HG02840 (cell line): ENCODE data around the gene PPP1R13L.
"Not testable (repeated sequence)": the region's sequence is repeated elsewhere in the genome, so short reads cannot be mapped to it uniquely, and the experiment has no call there.

Experiments used
- ATAC-seq: cut with Tn5 transposase; IDR thresholded peaks from one replicate; pipeline ENCODE4 v1.9.1; 2021; ENCODE audit warnings: mild to moderate bottlenecking, moderate library complexity, moderate number of reproducible peaks; ENCODE audit not compliant: unreplicated experiment, low FRiP score

PPP1R13L gene

DNA sequence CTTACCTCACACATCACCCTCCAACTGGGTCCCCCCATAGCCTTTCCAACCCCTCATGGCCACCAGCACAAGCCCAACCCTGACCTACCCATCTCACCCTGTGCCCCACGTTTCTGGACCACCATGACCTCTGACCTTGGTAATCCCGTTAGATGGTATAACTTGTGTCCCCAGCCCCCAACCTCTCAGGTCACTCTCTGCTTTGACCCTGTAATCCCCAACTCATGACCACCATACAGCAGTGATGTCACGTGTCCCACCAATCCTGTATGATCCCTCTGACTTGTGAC lies 55.8 kb downstream of the PPP1R13L start:
- ATAC-seq, result no peak

DNA sequence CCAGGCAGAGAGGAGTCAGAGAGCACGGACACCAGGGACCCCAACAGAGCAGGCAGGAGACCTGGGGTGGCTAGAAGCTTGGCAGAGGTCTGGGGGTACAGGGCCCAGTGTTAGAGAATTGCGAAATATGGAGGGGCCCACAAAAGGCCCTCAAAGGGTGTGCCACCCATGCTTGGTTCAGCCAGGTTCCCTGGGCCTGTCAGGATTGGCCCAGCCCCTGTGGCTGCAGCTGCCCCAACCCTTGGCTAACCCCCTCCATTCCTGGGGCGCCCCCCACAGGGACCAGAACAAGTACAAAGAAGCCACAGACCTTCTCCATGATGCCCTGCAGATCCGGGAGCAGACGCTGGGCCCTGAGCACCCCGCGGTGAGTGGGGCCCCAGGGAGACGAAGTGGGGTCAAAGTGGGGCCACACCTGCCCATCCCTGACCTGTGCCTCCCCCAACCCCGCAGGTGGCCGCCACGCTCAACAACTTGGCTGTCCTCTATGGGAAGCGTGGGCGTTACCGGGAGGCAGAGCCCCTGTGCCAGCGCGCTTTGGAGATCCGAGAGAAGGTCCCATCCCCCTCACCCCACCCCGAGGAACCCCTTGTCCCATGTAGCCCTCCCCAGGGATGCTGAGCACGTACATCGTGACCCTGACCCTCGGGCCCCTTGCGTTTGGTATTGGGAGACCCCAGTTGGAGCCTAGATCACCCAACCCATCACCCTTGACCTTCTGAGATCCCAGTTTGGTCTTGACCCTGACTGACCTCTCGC lies 56.3 kb downstream of the PPP1R13L start:
- ATAC-seq, result no peak

DNA sequence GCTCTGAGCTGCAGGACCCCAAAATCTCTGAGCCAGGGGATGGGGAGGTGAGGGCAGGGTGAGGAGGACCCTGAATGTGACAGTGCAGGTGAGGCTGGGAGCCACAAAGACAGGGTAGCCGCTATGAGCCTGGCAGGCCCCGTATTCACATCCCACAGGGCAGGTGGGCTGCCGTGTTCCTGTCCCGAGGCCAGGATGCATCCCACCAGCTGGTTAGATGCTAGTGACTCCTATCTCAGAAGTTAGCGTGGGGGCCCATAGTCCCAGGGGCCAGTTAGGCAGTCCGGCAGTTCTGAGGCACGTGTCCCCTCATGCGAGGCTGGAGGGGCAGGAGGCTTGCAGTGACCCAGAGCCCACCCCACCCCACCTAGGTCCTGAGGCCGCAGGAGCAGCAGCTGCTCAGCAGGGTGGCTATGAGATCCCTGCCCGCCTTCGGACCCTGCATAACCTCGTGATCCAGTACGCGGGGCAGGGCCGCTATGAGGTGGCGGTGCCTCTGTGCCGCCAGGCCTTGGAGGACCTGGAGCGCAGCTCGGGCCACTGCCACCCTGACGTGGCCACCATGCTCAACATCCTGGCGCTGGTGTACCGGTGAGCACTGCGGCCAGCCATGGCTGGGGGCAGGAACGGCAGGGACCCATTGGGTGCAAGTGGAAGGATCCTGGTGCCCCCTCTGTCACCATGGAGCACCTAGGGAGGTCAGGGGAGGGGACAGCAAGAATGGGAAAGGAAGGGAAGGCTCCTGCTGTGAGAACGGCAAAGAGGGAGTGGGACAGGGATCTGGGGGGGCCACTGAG lies 57.1 kb downstream of the PPP1R13L start:
- no peak for ATAC-seq

DNA sequence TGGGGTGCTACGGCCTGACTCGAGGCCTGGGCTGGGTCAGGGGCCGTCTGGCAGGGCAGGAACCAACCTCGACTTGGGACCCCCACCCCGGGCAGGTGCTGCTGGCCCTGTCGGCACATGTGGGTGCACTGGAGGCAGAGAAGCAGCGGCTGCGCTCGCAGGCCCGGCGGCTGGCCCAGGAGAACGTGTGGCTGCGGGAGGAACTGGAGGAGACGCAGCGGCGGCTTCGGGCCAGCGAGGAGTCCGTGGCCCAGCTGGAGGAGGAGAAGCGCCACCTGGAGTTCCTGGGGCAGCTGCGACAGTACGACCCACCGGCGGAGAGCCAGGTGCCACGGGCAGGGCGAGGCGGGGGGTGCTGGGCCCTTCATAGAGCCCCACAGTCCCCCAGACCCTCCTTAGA lies 58.4 kb downstream of the PPP1R13L start:
- ATAC-seq, result no peak

DNA sequence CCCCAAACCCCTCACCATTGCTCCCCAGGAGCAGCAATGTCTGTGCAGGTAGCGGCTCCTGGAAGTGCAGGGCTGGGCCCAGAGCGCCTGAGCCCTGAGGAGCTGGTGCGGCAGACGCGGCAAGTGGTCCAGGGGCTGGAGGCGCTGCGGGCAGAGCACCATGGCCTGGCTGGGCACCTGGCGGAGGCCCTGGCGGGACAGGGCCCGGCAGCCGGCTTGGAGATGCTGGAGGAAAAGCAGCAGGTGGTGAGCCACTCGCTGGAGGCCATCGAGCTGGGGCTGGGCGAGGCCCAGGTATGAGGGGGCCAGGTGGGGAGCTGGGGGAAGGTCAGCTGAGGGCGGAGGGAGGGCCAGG lies 59.4 kb downstream of the PPP1R13L start:
- no peak for ATAC-seq

DNA sequence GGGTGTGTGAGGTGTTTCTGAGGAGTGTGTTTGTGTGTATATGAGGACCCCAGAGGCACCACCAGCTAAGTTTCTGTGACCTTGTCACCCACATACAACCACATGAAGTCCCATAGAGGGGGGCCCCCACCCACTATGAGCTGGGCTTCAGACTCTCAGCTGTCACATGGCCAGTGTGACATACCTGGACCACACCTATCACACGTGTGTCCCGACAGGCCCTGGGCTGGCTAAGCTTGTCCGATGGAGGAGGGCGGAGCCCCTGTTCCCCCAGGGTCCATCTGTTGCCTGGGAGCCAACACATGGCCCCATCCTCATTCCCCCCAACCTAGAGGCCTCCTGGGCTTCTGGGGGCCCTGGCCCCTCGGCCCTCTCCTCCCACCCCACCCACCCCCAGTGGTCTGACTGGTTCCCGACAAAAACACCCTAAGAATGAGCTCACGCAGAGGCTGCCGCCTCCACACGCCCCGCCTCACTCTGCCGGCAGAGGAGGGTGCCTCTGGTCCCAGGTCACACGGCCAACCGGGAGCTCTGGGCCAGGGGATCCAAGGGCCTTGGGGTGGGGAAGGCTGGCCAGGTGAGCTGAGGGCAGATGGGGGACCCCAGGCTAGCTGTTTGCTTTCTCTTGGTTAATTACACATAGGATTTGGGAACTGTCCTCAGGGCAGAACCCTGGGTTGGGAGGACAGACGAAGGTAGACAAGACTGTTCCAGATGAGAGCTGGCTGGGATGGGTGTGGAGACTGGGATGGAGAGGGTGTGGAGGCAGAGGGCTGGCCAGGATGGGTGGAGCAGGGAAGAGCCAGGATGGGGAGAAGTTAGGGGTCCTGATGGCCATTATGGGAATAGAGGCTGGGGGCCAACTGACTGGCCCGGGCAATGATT lies 60.0 kb downstream of the PPP1R13L start:
- ATAC-seq, result no peak

DNA sequence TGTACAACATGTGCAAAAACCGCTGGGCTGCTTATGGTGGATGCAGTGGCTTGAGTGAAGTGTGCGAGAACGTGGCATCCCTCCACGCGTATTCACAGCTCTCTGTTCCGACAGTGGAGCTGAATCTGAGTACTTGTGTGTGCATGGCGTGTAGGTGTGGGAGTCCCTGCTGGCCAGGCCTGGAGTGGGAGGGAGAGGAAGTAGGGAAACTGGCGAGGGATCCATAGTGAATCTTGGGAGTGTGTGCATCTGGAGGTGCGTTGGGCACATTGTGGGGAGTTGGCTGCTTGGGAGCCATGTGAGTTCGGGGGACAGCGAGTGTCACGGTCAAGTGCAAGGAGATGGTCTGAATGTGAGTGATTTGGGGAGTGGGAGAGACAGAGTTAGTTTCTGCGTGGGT lies 62.0 kb downstream of the PPP1R13L start:
- ATAC-seq, result no peak

DNA sequence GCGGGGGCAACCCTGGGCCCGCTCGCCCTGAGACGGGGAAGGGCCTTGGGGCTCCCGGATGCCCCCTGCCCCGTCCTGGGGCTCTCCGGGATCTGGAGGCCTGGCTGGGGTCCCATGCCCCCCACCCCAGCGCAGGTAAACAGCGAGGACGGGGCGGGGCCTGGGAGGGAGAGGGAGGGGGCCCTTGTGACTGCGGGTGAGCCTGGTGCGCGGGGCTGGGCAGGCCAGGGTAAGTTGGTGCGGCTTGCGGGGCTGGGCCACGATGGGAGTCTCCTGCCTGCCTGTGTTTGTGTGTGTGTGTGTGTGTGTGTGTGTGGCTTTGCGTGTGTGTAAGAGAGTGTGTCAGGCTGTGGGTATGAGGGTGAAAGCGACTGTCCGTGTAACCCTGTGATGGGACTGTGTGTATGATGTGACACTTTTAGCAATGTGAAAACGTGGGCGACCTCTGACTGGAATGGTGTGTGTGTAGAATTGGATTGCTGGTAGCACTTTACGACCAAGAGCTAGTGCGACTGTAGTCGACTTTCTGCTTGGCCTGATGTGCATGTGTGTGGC lies 63.9 kb downstream of the PPP1R13L start:
- ATAC-seq, result no peak

DNA sequence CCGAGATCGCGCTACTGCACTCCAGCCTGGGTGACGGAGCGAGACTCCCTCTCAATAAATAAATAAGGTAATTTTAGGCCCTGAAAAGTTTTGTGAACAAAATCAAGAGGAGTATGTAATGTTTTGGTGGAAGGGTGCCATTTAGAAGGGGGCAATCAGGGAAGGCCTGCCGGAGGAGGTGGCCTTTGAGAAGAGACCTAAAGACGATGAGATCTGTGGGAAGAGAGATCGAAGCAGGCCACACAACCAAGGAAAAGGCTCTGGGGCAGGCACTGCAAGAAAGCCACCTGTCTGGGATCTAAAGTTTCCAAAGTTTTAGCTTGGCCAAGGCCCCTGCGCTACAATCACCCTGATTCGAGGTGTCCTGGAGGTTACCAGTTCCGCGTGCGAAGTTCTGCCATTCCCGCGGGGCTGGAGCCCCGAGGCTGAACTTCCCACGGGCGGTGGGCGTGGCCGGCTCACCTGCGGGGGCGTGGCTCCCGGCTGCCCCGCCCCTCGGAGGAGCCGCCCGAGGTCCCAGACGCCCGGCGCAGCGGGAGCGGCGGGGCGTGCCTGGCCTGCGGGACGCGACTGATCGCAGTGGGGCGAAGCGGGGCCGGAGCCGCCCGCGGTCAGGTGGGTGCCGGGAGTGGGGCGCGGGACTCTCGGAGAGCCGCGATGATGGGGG lies 64.5 kb downstream of the PPP1R13L start, which contains the start of gene KLC3:
KLC3 (plus strand) TSS at position 519 of the 667 bp plus-strand sequence. CDS start 4,792 bp downstream, outside the sequence.
- no peak for ATAC-seq

DNA sequence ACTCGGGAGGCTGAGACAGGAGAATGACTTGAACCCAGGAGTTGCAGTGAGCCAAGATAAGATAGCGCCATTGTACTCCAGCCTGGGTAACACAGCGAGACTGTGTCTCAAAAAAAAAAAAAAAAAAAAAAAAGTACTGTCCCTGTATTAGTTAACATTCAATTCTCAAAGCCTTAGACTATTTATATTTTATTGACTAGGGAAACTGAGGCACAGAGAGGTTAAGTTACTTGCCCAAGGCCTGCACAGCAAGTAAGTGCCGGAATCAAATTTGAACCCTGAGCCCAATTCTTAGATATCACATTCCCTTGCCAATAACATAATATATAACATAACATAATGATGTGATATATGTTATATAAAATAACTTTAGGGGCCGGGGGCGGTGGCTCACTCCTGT lies 65.2 kb downstream of the PPP1R13L start:
- no peak for ATAC-seq

DNA sequence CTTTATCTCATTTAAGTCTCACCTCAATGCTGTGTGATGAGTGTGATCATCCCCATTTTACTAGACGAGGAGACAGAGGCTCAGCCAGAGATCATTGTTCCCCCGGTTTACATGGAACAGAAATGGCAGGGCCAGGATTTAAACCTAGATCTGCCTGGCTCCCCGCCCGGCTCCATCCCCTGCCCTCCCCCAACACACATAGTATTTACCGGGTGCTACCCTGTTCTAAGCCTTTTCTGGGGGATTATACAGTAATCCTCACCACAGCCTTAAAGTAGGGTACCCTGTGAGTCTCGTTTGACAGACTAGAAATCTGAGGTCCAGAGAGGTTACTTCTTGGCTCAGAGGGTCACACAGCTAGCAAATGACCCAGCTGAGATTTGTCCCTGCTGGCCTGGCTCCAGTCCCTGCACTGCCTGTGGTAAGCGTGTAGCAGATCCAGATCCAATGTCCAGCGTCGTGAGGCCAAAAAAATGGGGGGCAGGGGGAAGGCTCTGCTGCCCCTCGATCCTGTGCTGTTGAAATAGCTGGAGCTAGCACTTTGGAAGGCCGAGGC lies 68.1 kb downstream of the PPP1R13L start:
- no peak for ATAC-seq

DNA sequence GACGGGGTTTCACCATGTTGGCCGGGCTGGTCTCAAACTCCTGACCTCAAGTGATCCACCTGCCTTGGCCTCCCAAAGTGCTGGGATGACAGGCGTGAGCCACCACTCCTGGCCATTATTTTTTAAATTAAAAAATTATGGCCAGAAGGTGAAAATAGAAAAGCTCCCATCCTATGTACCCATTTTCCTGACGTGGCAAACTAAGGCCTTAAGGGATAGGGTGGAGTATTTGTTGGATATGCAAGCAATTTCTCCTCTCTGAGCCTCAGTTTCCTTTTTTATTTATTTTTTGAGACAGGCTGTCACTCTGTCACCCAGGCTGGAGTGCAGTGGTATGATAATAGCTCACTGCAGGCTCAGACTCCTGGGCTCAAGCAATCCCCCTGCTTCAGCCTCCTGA lies 70.0 kb downstream of the PPP1R13L start:
- not testable (repeated sequence) for ATAC-seq

DNA sequence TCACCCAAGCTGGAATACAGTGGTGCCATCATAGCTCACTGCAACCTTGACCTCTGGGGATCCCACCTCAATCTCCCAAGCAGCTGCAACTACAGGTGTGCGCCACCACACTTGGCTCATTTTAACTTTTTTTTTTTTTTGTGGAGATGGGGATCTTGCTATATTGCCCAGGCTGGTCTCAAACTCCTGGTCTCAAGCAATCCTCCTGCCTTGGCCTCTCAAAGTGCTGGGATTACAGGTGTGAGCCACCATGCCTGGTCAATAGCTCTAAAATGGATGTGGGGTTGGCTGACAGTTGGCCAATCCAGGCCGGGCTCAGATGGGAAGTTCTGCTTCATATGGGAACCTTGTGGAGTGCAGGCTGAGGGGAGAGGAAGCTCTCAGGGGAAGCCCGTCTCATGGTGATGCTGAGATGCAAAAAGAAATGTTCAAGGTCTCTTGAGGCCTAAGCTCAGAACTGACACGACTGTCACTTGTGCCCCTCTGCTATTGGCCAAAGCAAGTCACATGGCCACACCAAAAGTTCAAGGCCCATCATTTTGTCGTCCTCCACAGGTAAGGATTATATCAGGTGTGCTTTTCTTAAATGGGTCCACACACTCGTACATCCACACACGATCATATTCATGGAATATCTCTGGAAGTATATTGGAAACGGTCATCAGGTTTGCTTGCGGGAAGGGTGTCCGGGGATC lies 71.1 kb downstream of the PPP1R13L start:
- no peak for ATAC-seq

DNA sequence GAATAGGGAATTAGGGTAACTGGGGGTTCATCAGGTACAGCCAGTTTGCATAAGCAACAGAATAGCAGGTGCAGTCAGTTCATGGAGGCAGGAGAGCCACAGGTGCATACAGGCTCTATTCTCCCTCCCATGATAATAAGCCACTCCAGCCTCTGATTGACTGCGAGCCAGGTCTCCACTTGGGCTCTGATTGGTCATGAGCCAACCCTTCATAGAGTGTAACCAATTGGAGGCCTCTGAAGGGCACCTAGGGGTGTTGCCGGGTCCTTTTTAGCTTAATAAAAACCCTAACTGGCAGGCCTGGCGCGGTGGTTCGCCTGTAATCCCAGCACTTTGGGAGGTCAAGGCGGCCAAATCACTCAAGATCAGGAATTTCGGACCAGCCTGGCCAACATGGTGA lies 73.5 kb downstream of the PPP1R13L start:
- no peak for ATAC-seq
